ENCODE results near the gene STUM.
A peak's percentile ranks its signal among the peaks of the same experiment; 100 is the strongest.
"Not testable (repeated sequence)": the region's sequence is repeated elsewhere in the genome, so short reads cannot be mapped to it uniquely, and the experiment has no call there.

The STUM gene

GRCh38 chr1:226606311-226607267, 58.0 kb downstream of the STUM start:
- H4K20me1 ChIP-seq = no peaks in the 10 kb centered on the region
- no peaks in the 10 kb centered on the region for H3K9me3 ChIP-seq
- no peak for TF ChIP-seq Cebpa-rat (IDR thresholded peaks at IDR 0.05)
- H3K4me3 ChIP-seq = no peak overlapping the region
- H3K9ac ChIP-seq = no peak overlapping the region
- H3K27me3 ChIP-seq = no peaks in the 10 kb centered on the region
- no peak overlapping the region for H3K4me2 ChIP-seq
- no peak overlapping the region for H3K27ac ChIP-seq
- no peaks in the 10 kb centered on the region for H3K36me3 ChIP-seq
- H3K4me1 ChIP-seq = peaks cover 68% of the 10 kb centered on the region

DNA sequence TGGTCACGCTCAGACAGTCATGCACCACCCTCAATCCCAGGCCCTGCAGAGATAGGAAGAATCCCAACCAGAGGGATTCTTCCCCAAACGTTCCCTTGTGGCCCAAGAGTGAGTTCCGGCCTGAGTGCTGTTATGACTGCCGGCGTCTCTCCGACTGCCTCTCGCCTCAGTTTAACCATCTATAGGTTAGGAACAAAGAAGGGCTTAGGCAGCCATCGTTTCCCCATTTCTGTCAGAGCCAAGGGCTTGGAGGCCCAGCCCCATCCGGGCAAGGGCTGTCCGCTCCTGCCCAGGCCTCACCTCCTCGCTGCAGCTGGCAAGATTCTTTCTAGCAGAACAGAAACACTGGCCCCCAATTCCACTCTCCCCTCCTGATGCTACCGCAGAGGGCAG, 58.7 kb downstream of the STUM start:
- H3K36me3 ChIP-seq = no peaks in the 10 kb centered on the region
- H3K4me2 ChIP-seq = no peak overlapping the region
- no peaks in the 10 kb centered on the region for H4K20me1 ChIP-seq
- H3K27me3 ChIP-seq = no peaks in the 10 kb centered on the region
- no peak for TF ChIP-seq Cebpa-rat (IDR thresholded peaks at IDR 0.05)
- H3K4me3 ChIP-seq = no peak overlapping the region
- H3K27ac ChIP-seq = no peak overlapping the region
- peaks cover 64% of the 10 kb centered on the region for H3K4me1 ChIP-seq
- H3K9me3 ChIP-seq = no peaks in the 10 kb centered on the region
- no peak overlapping the region for H3K9ac ChIP-seq

DNA sequence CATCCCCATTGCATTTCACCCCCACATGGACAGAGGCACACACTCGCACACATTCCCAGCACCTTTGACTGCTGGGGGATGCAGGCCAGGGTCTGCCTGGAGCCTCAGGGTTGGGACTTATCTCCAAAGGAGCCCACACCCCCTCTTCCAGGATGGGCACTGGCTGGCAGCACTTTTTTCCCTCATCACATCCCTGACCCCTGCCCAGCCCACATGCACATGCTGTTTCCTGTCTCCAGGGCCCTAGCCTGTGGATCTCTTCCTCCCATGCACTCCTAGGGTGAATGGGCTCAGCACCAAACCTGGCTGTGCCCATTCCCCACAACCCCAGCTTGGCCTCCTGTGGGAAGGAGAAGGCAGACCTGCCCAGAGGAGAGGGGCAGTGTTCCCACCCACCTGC, 59.3 kb downstream of the STUM start:
- Histone ChIP-seq H3K9me3 (no peaks in the 10 kb centered on the region), H4K20me1 (no peaks in the 10 kb centered on the region), H3K9ac (no peak overlapping the region), H3K27ac (no peak overlapping the region), H3K4me3 (no peak overlapping the region), H3K27me3 (no peaks in the 10 kb centered on the region), H3K4me2 (peak overlapping the region; percentile 22), H3K36me3 (no peaks in the 10 kb centered on the region), H3K4me1 (peaks cover 59% of the 10 kb centered on the region)
- TF ChIP-seq Cebpa-rat (IDR thresholded peaks at IDR 0.05) = no peak

GRCh38 chr1:226608699-226609505, 60.3 kb downstream of the STUM start:
- 0 out of 2 replicates have a peak overlapping the region, but pooled peaks have one; percentile 26 for H3K9ac ChIP-seq
- H3K9me3 ChIP-seq = no peaks in the 10 kb centered on the region
- peak overlapping the region; percentile 51; the same call in 1 of the 2 replicates for H3K27ac ChIP-seq
- no peaks in the 10 kb centered on the region for H3K36me3 ChIP-seq
- H3K4me2 ChIP-seq = peak overlapping the region; percentile 86
- H4K20me1 ChIP-seq = no peaks in the 10 kb centered on the region
- peaks cover 48% of the 10 kb centered on the region for H3K4me1 ChIP-seq
- H3K4me3 ChIP-seq = no peak overlapping the region
- no peak for TF ChIP-seq Cebpa-rat (IDR thresholded peaks at IDR 0.05)
- H3K27me3 ChIP-seq = no peaks in the 10 kb centered on the region

DNA sequence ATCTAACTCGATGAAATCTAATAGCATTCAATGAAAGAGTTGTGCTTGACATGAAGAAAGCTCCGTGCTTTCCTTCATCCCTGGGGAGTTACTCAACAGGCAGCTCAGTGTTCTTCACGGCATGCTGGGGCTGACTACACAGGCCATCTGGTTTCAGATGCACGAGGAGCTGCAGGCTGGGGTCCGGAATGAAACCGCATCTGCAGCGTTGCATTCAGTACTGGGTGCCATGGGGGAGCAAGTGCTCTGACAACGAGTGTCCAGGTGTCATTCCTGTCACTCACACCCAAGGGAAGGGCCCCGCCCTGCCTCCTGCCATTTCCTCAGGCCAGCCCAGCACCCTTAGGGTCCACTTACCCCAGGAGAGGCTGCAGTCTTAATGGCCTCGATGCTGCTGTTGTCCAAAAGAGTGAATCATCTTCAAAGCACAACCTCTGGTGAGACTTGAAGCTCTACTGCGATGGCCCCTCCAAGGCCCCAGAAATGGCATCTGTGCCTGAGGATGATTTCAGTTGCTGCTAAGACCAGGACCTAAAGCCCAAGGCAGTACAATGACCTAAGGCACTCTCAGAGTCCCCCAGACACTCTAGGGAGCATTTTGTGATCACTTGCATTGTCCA, 61.4 kb downstream of the STUM start:
- H3K27ac ChIP-seq = peak overlapping the region; percentile 51; the same call in 1 of the 2 replicates
- H3K9me3 ChIP-seq = no peaks in the 10 kb centered on the region
- H3K36me3 ChIP-seq = no peaks in the 10 kb centered on the region
- no peaks in the 10 kb centered on the region for H3K27me3 ChIP-seq
- H4K20me1 ChIP-seq = no peaks in the 10 kb centered on the region
- peak overlapping the region; percentile 86 for H3K4me2 ChIP-seq
- H3K4me3 ChIP-seq = no peak overlapping the region
- H3K4me1 ChIP-seq = peaks cover 38% of the 10 kb centered on the region
- TF ChIP-seq Cebpa-rat (IDR thresholded peaks at IDR 0.05) = peak; percentile 89
- H3K9ac ChIP-seq = 0 out of 2 replicates have a peak overlapping the region, but pooled peaks have one; percentile 26

DNA sequence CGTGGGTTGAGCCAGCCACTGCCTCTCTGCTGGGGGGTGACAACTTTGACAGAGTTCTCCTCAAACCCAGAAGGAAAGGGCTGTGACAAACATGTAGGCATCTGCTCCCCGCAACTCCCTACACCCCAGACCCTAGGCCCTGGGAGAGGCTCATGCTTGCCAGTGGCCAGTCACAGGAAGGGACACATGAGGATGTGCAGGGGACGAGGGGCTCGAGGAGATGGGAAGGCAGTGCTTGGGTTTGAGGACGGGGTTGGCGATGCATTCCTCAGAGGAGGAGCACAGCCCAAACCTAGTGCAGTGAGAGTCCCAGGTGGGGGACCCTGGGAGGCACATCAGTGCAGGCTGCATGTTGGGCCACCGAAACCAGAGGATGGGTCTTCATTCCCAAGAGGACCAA, 62.1 kb downstream of the STUM start:
- peak overlapping the region; percentile 51; the same call in 1 of the 2 replicates for H3K27ac ChIP-seq
- TF ChIP-seq Cebpa-rat (IDR thresholded peaks at IDR 0.05) = no peak

DNA sequence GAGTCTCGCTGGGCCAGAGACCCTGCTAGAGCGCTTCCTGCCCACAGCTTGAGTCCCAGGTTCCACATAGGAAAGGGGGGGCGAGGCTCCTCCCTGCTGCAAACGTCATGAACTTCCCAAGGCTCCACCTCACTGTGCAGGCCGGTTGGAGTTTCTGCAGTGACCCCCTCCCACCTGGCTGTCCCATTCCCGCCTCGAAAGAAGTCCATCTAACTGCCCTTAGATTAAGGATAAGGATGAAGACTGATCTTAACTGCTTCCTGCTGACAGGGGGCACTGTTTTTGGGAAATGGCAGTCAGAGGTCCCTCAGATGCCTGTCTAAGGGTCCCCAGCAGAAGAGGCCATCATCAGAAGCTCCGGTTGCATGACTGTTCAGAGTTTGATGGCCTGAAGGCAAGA, 62.7 kb downstream of the STUM start:
- Histone ChIP-seq H3K9ac (no peak overlapping the region), H3K4me2 (peak overlapping the region; percentile 86; the same call in 1 of the 2 replicates), H3K9me3 (peaks cover 9% of the 10 kb centered on the region), H3K4me1 (peaks cover 44% of the 10 kb centered on the region), H4K20me1 (no peaks in the 10 kb centered on the region), H3K4me3 (no peak overlapping the region), H3K36me3 (no peaks in the 10 kb centered on the region), H3K27me3 (no peaks in the 10 kb centered on the region), H3K27ac (no peak overlapping the region)
- TF ChIP-seq Cebpa-rat (IDR thresholded peaks at IDR 0.05) = no peak

More for the DNA sequence above, 62.1 kb downstream of the STUM start:
- Histone ChIP-seq H4K20me1 (no peaks in the 10 kb centered on the region), H3K36me3 (no peaks in the 10 kb centered on the region), H3K4me2 (peak overlapping the region; percentile 86), H3K27me3 (no peaks in the 10 kb centered on the region), H3K4me1 (peaks cover 41% of the 10 kb centered on the region), H3K9ac (no peak overlapping the region), H3K4me3 (no peak overlapping the region), H3K9me3 (peaks cover 3% of the 10 kb centered on the region; the same call in 1 of the 2 replicates)

DNA sequence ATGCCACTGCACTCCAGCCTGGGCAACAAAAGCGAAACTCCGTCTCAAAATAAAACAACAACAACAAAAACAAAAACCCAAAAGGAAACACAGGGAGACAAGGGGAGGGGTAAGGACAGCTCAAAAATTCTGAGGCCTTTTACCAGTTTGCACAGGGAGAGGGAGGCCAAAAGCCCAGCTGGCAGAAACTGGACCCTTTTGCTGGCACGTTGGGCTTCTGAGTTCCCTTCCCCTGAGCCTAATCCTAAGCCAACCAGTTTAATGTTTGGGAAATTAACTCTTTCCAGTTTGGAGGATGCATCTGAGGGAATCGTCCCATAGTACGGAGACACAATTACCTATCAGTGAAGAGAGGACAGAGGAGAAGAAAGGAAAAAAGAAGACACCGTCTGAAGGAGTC, 63.4 kb downstream of the STUM start:
- H4K20me1 ChIP-seq, H3K27ac ChIP-seq, H3K9ac ChIP-seq, H3K4me2 ChIP-seq, H3K36me3 ChIP-seq, H3K27me3 ChIP-seq, H3K4me3 ChIP-seq: not testable (repeated sequence)
- peaks cover 44% of the 10 kb centered on the region for H3K4me1 ChIP-seq
- H3K9me3 ChIP-seq = peaks cover 16% of the 10 kb centered on the region

DNA sequence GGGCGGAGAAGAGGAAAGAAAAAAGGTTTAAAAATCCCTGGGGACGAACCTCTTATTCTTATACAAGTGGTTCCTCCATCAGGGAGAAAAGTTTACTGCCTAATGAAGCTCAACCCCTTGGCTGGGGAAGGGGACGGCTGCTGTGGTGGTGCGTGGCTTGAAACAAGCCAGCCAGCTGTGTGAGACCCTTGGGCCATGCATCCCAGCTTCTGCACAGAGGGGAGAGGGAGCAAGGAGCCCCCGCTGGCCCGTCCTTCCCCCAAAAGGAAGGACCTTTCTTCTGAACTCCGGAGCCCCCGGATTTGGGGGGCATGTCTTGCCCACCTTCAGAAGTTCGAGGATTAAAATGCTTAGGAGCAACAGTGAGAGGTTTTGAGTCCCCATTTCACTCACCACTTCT, 67.3 kb downstream of the STUM start:
- Histone ChIP-seq H3K9ac (no peak overlapping the region), H3K4me1 (peaks cover 19% of the 10 kb centered on the region), H4K20me1 (no peaks in the 10 kb centered on the region), H3K36me3 (no peaks in the 10 kb centered on the region), H3K4me3 (no peak overlapping the region), H3K27ac (no peak overlapping the region), H3K9me3 (peaks cover 18% of the 10 kb centered on the region), H3K4me2 (no peak overlapping the region), H3K27me3 (no peaks in the 10 kb centered on the region)
- TF ChIP-seq Cebpa-rat (IDR thresholded peaks at IDR 0.05) = no peak

Measured in BLaER1 (cell line).